ENCODE results near the gene BACH1. TPM values are rescaled to one million over a fixed set of nuclear protein-coding genes. Genes with fewer than 3 reads are reported as not detected.

The BACH1 gene
- 18.9 and 31.8 TPM in 2 replicates for total RNA-seq

GRCh38 chr21:29298348-29299045 is at the start of gene BACH1:
BACH1 (plus strand) TSS chr21:29298922; CDS start chr21:29321281, 22,359 bp downstream.

Other genes with a start within 250 kb of the BACH1 start
- 120 and 250 TPM in 2 replicates for gene CCT8, start 225.3 kb upstream of the BACH1 start, total RNA-seq
- 8.1 and 10.9 TPM in 2 replicates for gene MAP3K7CL, start 168.3 kb upstream of the BACH1 start, total RNA-seq